Astrocyte (in vitro differentiated cells and primary cell): ENCODE data around the gene CERKL.

Experiments used
- CTCF ChIP-seq: IDR thresholded peaks from 2 replicates; pipeline ENCODE4 v1.5.1; 2011; ENCODE audit warnings: low read depth, mild to moderate bottlenecking, inconsistent platforms, low read length, moderate library complexity; ENCODE audit not compliant: insufficient read depth
- EZH2 ChIP-seq: IDR thresholded peaks from 2 replicates; pipeline ENCODE4 v1.6.1; 2012; ENCODE audit warnings: mild to moderate bottlenecking, low read length, inconsistent platforms; ENCODE audit not compliant: insufficient read depth

- TF ChIP-seq EZH2 (no peak), CTCF (no peak)
Observed at GRCh38 chr2:181623159-181623558, 33.7 kb downstream of the CERKL start.
